ENCODE data around the gene TCFL5. TPM values are rescaled to one million over a fixed set of nuclear protein-coding genes. Genes with fewer than 3 reads are reported as not detected.

TCFL5 gene
- total RNA-seq, 1 donor from 2014 or later = 11.0 TPM

GRCh38 chr20:62799873-62800272 lies 61.7 kb downstream of the TCFL5 start:
- no peaks in the 10 kb centered on the region for H3K9me3 ChIP-seq (ENCODE audit: insufficient read depth, low read depth, low read length)
- DNase-seq (ENCODE audit: low read depth) (no peak), FAIRE-seq (no peak)
- peaks cover 7% of the 10 kb centered on the region for H3K36me3 ChIP-seq (ENCODE audit: insufficient read depth, low read length)
- Mint-ChIP-seq H3K36me3 (ENCODE audit: low read depth, unreplicated experiment) (peaks cover 18% of the 10 kb centered on the region), H3K27me3 (ENCODE audit: low read depth, unreplicated experiment) (no peaks in the 10 kb centered on the region), H3K9me3 (ENCODE audit: unreplicated experiment) (no peaks in the 10 kb centered on the region), H3K27ac (ENCODE audit: unreplicated experiment) (no peak overlapping the region), H3K4me1 (ENCODE audit: low read depth, unreplicated experiment) (peaks cover 10% of the 10 kb centered on the region), H3K4me3 (ENCODE audit: unreplicated experiment) (peak overlapping the region; percentile 62)
- no peak for TF ChIP-seq CTCF (IDR thresholded peaks at IDR 0.05; ENCODE audit: insufficient read depth, low read depth, low read length)
- no peak for TF ChIP-seq EZH2 (IDR thresholded peaks at IDR 0.05; ENCODE audit: insufficient read depth, low read length)
- H3K79me2 ChIP-seq (ENCODE audit: insufficient read depth, low read length) = peaks cover 13% of the 10 kb centered on the region
- peaks cover 20% of the 10 kb centered on the region for H3K4me1 ChIP-seq (ENCODE audit: insufficient read depth, low read length)
- no peak overlapping the region for H3K27ac ChIP-seq (ENCODE audit: low read depth, low read length)
- no peak overlapping the region for H3K9ac ChIP-seq (ENCODE audit: low read length)
- H3K27me3 ChIP-seq (ENCODE audit: insufficient read depth, low read length) = no peaks in the 10 kb centered on the region
- H3K4me3 ChIP-seq (ENCODE audit: insufficient read depth, low read depth, low read length) = no peak overlapping the region
- no peak overlapping the region for H3K4me2 ChIP-seq (ENCODE audit: low read length)
- H2AFZ ChIP-seq (ENCODE audit: low read depth, low read length) = no peak overlapping the region
- peaks cover 34% of the 10 kb centered on the region for H4K20me1 ChIP-seq (ENCODE audit: insufficient read depth, low read length)

- Mint-ChIP-seq H3K36me3 (ENCODE audit: low read depth, unreplicated experiment) (peaks cover 18% of the 10 kb centered on the region), H3K27me3 (ENCODE audit: low read depth, unreplicated experiment) (no peaks in the 10 kb centered on the region), H3K27ac (ENCODE audit: unreplicated experiment) (no peak overlapping the region), H3K9me3 (ENCODE audit: unreplicated experiment) (no peaks in the 10 kb centered on the region), H3K4me1 (ENCODE audit: low read depth, unreplicated experiment) (peaks cover 10% of the 10 kb centered on the region), H3K4me3 (ENCODE audit: unreplicated experiment) (peak overlapping the region; percentile 54)
- H4K20me1 ChIP-seq (ENCODE audit: insufficient read depth, low read length) = peaks cover 34% of the 10 kb centered on the region
- no peaks in the 10 kb centered on the region for H3K27me3 ChIP-seq (ENCODE audit: insufficient read depth, low read length)
- H3K27ac ChIP-seq (ENCODE audit: low read depth, low read length) = no peak overlapping the region
- DNase-seq (ENCODE audit: low read depth) (no peak), FAIRE-seq (no peak)
- H3K4me3 ChIP-seq (ENCODE audit: insufficient read depth, low read depth, low read length) = no peak overlapping the region
- no peak overlapping the region for H3K4me2 ChIP-seq (ENCODE audit: low read length)
- H3K36me3 ChIP-seq (ENCODE audit: insufficient read depth, low read length) = peaks cover 7% of the 10 kb centered on the region
- H3K4me1 ChIP-seq (ENCODE audit: insufficient read depth, low read length) = peaks cover 20% of the 10 kb centered on the region
- no peaks in the 10 kb centered on the region for H3K9me3 ChIP-seq (ENCODE audit: insufficient read depth, low read depth, low read length)
- no peak overlapping the region for H2AFZ ChIP-seq (ENCODE audit: low read depth, low read length)
- peaks cover 13% of the 10 kb centered on the region for H3K79me2 ChIP-seq (ENCODE audit: insufficient read depth, low read length)
- no peak overlapping the region for H3K9ac ChIP-seq (ENCODE audit: low read length)
- TF ChIP-seq EZH2 (IDR thresholded peaks at IDR 0.05; ENCODE audit: insufficient read depth, low read length) = no peak
- TF ChIP-seq CTCF (IDR thresholded peaks at IDR 0.05; ENCODE audit: insufficient read depth, low read depth, low read length) = no peak
Measured at GRCh38 chr20:62799459-62799858, 62.2 kb downstream of the TCFL5 start.

GRCh38 chr20:62799036-62799435 lies 62.6 kb downstream of the TCFL5 start:
- H3K4me3 Mint-ChIP-seq (ENCODE audit: unreplicated experiment) = peak overlapping the region; percentile 54

More at GRCh38 chr20:62799036-62799435, 62.6 kb downstream of the TCFL5 start:
- H3K4me1 ChIP-seq (ENCODE audit: insufficient read depth, low read length) = peaks cover 18% of the 10 kb centered on the region
- no peak for TF ChIP-seq EZH2 (IDR thresholded peaks at IDR 0.05; ENCODE audit: insufficient read depth, low read length)
- TF ChIP-seq CTCF (IDR thresholded peaks at IDR 0.05; ENCODE audit: insufficient read depth, low read depth, low read length) = no peak
- H3K4me2 ChIP-seq (ENCODE audit: low read length) = no peak overlapping the region
- H3K9ac ChIP-seq (ENCODE audit: low read length) = no peak overlapping the region
- H4K20me1 ChIP-seq (ENCODE audit: insufficient read depth, low read length) = peaks cover 34% of the 10 kb centered on the region
- FAIRE-seq = no peak
- H3K9me3 ChIP-seq (ENCODE audit: insufficient read depth, low read depth, low read length) = no peaks in the 10 kb centered on the region
- H3K27me3 Mint-ChIP-seq (ENCODE audit: low read depth, unreplicated experiment) = no peaks in the 10 kb centered on the region
- H3K36me3 ChIP-seq (ENCODE audit: insufficient read depth, low read length) = peaks cover 7% of the 10 kb centered on the region
- H2AFZ ChIP-seq (ENCODE audit: low read depth, low read length) = no peak overlapping the region
- no peaks in the 10 kb centered on the region for H3K27me3 ChIP-seq (ENCODE audit: insufficient read depth, low read length)
- H3K27ac ChIP-seq (ENCODE audit: low read depth, low read length) = no peak overlapping the region
- H3K36me3 Mint-ChIP-seq (ENCODE audit: low read depth, unreplicated experiment) = peaks cover 18% of the 10 kb centered on the region
- no peak overlapping the region for H3K4me3 ChIP-seq (ENCODE audit: insufficient read depth, low read depth, low read length)
- H3K79me2 ChIP-seq (ENCODE audit: insufficient read depth, low read length) = peaks cover 13% of the 10 kb centered on the region
- DNase-seq (ENCODE audit: low read depth) = no peak
- peaks cover 10% of the 10 kb centered on the region for H3K4me1 Mint-ChIP-seq (ENCODE audit: low read depth, unreplicated experiment)
- no peaks in the 10 kb centered on the region for H3K9me3 Mint-ChIP-seq (ENCODE audit: unreplicated experiment)
- H3K27ac Mint-ChIP-seq (ENCODE audit: unreplicated experiment) = no peak overlapping the region
